Neural cell (in vitro differentiated cells): ENCODE data around the gene LIMD2. TPM values are rescaled to one million over a fixed set of nuclear protein-coding genes. Genes with fewer than 3 reads are reported as not detected.
A peak's percentile ranks its signal among the peaks of the same experiment; 100 is the strongest.

Experiments used
- H2AFZ ChIP-seq: fragments of 200-600, 300-800 bp; sonication (generic), shearing (Covaris generic); 2 replicates; pipeline ENCODE4 v1.6.0; 2014; ENCODE audit warnings: low read depth, mild to moderate bottlenecking, antibody characterized with exemption, low read length, moderate library complexity
- H3F3A ChIP-seq: fragments of 200-600 bp; shearing (Covaris generic); 2 replicates; pipeline ENCODE4 v1.6.1; 2016; ENCODE audit warnings: mild to moderate bottlenecking, moderate library complexity, mixed read lengths, antibody characterized with exemption, low read length; ENCODE audit not compliant: insufficient read depth, poor library complexity, severe bottlenecking
- H3K27ac ChIP-seq: fragments of 200-600, 300-800 bp; sonication (generic), shearing (Covaris generic); 2 replicates; pipeline ENCODE4 v1.5.1; 2014; ENCODE audit warnings: mild to moderate bottlenecking, low read length, moderate library complexity
- H3K27me3 ChIP-seq: fragments of 300-800, 200-600 bp; sonication (generic), shearing (Covaris generic); 2 replicates; pipeline ENCODE4 v1.6.0; 2014; ENCODE audit warnings: mild to moderate bottlenecking, low read depth, low read length, moderate library complexity; ENCODE audit not compliant: insufficient read depth
- H3K36me3 ChIP-seq: fragments of 300-800, 200-600 bp; sonication (generic), shearing (Covaris generic); 2 replicates; pipeline ENCODE4 v1.5.1; 2014; ENCODE audit warnings: mild to moderate bottlenecking, antibody characterized with exemption, low read length, moderate library complexity; ENCODE audit not compliant: insufficient read depth
- H3K4me2 ChIP-seq: fragments of 300-800, 200-600 bp; sonication (generic), shearing (Covaris generic); 2 replicates; pipeline ENCODE4 v1.6.0; 2014; ENCODE audit warnings: mild to moderate bottlenecking, low read length
- H3K4me3 ChIP-seq: fragments of 300-800, 200-600 bp; sonication (generic), shearing (Covaris generic); 2 replicates; pipeline ENCODE4 v1.5.1; 2014; ENCODE audit warnings: mild to moderate bottlenecking, low read length, moderate library complexity
- H3K79me2 ChIP-seq: fragments of 200-600 bp; shearing (Covaris generic); replicated peaks from 2 replicates; pipeline ENCODE4 v1.6.0; 2014; ENCODE audit warnings: mild to moderate bottlenecking, low read length, moderate library complexity; ENCODE audit not compliant: insufficient read depth
- H3K9ac ChIP-seq: fragments of 300-800, 200-600 bp; sonication (generic), shearing (Covaris generic); 2 replicates; pipeline ENCODE4 v1.6.1; 2016; ENCODE audit warnings: mild to moderate bottlenecking, low read length, mixed read lengths
- H3K9me2 ChIP-seq: fragments of 200-600 bp; shearing (Covaris generic); 2 replicates; pipeline ENCODE4 v1.6.1; 2016; ENCODE audit warnings: mild to moderate bottlenecking, low read length, mixed read lengths; ENCODE audit not compliant: insufficient read depth
- H3K9me3 ChIP-seq: fragments of 200-600, 300-800 bp; sonication (generic), shearing (Covaris generic); 2 replicates; pipeline ENCODE4 v1.6.1; 2016; ENCODE audit warnings: mild to moderate bottlenecking, mixed run types, low read length, moderate library complexity, mixed read lengths
- H4K20me1 ChIP-seq: fragments of 200-600 bp; shearing (Covaris generic); 2 replicates; pipeline ENCODE4 v1.6.1; 2016; ENCODE audit warnings: mild to moderate bottlenecking, mixed run types; ENCODE audit not compliant: insufficient read depth
- EP300 ChIP-seq: fragments of 450-650 bp; conservative IDR thresholded peaks from 2 replicates; pipeline ENCODE4 v1.6.1; 2014; ENCODE audit warnings: antibody characterized with exemption, mild to moderate bottlenecking, moderate library complexity; ENCODE audit not compliant: poor library complexity, severe bottlenecking
- EZH2 ChIP-seq: fragments of 200-600, 300-800 bp; shearing (Covaris generic), sonication (generic); IDR thresholded peaks from 2 replicates; pipeline ENCODE4 v1.6.1; 2014; ENCODE audit warnings: antibody characterized with exemption, low read length, borderline replicate concordance, mild to moderate bottlenecking; ENCODE audit not compliant: insufficient read depth, poor library complexity, severe bottlenecking
- POLR2AphosphoS5 ChIP-seq: IDR thresholded peaks from 2 replicates; pipeline ENCODE4 v1.6.1; 2012
- RAD21 ChIP-seq: fragments of 450-650 bp; conservative IDR thresholded peaks from 2 replicates; pipeline ENCODE4 v1.6.1; 2014; ENCODE audit warnings: antibody characterized with exemption, mild to moderate bottlenecking, moderate library complexity
- polyA plus RNA-seq: library from polyadenylated mRNA; depleted of rRNA; stranded (reverse); fragments of >200 nt; gene quantifications from 2 replicates; pipeline ENCODE4 v1.2.3, GENCODE V29; 2014
- TF ChIP-seq, protein P1 (sequence below): fragments of 450-650 bp; IDR thresholded peaks from 2 replicates; pipeline ENCODE4 v1.5.1; 2014; ENCODE audit warnings: antibody characterized with exemption, mild to moderate bottlenecking, moderate library complexity; ENCODE audit not compliant: poor library complexity, severe bottlenecking
- TF ChIP-seq, protein P2 (sequence below): IDR thresholded peaks from 2 replicates; pipeline ENCODE4 v1.6.1; 2012; ENCODE audit warnings: borderline replicate concordance

The LIMD2 gene
- polyA plus RNA-seq, 1 donor from 2014 or later = 132 TPM

DNA sequence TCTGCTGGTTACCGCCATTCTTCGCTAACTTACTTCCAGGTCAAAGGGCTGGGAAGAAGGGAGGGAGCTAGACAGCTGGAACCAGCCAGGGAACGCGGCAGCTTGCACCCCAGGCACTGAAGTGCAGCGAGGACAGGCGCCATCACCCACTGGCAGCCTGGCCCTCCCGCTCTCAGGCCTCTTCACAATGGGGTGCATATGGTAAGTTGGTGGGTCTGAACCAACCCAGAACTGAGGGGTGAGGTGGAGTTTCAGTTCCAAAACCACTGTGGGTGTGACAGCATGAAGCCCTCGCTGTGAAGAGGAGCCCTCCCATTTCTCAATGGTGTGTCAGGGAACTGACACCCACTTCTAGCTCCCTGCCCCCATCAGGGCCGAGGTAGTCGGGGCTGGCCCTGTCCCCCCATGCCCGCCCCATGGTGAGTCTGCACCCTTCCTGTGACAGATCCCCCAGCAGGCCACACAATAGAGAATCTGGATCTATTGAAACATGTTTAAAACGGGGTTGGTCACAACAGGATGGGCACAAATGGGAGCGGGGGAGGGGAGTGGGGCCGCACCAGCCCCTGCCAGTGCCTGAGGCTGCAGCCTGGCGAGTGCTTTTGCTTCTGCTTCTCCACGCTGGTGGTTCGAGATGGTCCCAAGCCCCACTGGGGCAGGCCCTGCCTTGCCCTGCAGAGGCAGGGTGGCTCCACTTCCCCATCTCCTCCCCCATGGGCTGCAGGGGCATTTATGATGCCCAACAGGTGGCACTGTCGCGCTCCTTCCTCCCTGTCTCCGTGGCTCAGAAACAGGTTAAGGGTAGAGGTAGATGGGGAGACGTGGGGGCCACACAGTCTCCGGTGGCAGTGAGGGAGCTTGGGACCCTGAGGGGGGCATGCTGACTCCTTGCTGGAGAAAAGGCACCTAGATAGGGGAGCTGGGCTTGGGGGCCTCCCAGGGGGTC lies 2.3 kb downstream of the LIMD2 start:
- no peak for TF ChIP-seq RAD21
- TF ChIP-seq, protein P1, sequence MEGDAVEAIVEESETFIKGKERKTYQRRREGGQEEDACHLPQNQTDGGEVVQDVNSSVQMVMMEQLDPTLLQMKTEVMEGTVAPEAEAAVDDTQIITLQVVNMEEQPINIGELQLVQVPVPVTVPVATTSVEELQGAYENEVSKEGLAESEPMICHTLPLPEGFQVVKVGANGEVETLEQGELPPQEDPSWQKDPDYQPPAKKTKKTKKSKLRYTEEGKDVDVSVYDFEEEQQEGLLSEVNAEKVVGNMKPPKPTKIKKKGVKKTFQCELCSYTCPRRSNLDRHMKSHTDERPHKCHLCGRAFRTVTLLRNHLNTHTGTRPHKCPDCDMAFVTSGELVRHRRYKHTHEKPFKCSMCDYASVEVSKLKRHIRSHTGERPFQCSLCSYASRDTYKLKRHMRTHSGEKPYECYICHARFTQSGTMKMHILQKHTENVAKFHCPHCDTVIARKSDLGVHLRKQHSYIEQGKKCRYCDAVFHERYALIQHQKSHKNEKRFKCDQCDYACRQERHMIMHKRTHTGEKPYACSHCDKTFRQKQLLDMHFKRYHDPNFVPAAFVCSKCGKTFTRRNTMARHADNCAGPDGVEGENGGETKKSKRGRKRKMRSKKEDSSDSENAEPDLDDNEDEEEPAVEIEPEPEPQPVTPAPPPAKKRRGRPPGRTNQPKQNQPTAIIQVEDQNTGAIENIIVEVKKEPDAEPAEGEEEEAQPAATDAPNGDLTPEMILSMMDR = peak; percentile 14
- no peak for TF ChIP-seq POLR2AphosphoS5
- TF ChIP-seq EP300 = no peak
- no peak overlapping the region for H3K4me3 ChIP-seq
- H3K79me2 ChIP-seq = peaks cover 6% of the 10 kb centered on the region
- no peak overlapping the region for H3K9ac ChIP-seq
- H2AFZ ChIP-seq = no peak overlapping the region
- no peaks in the 10 kb centered on the region for H3K27me3 ChIP-seq
- H4K20me1 ChIP-seq = no peaks in the 10 kb centered on the region
- H3K9me3 ChIP-seq = no peaks in the 10 kb centered on the region
- H3K9me2 ChIP-seq = no peaks in the 10 kb centered on the region
- no peak overlapping the region for H3K27ac ChIP-seq
- no peaks in the 10 kb centered on the region for H3K36me3 ChIP-seq
- H3F3A ChIP-seq = no peaks in the 10 kb centered on the region
- no peak overlapping the region for H3K4me2 ChIP-seq

DNA sequence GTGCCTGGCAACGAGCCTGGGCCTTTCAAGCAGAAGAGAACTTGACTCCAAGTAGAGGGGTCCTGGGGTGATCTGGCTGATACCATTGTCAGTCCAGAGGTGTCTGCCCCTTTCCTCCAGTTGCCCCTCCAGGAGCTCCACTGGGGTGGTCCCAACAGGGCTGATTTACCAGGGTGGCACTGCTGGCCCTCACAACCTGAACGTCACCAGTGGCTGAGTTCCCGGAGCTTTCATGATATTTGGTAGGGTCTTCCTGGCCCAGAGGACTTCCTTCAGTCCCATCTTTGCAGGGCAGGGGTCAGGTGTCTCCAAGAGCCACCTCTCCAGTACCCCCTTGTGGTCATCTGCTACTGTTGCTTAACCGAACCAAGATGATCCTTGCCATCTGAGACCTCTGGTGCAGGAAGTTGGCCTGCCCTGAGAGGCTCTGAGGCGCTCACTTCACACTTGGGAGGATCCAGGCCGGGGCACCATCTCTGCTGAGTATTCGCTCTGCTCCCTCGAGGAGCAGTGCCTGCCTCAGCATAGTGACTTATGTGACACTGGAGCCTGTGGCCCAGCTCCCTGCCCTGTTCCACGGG lies 3.5 kb downstream of the LIMD2 start:
- Histone ChIP-seq H4K20me1 (no peaks in the 10 kb centered on the region), H3K27me3 (no peaks in the 10 kb centered on the region), H3K79me2 (peaks cover 6% of the 10 kb centered on the region), H2AFZ (no peak overlapping the region), H3K27ac (no peak overlapping the region), H3K9me2 (no peaks in the 10 kb centered on the region), H3K36me3 (no peaks in the 10 kb centered on the region), H3K9me3 (no peaks in the 10 kb centered on the region), H3K4me2 (no peak overlapping the region), H3K9ac (no peak overlapping the region), H3K4me3 (no peak overlapping the region), H3F3A (no peaks in the 10 kb centered on the region)
- TF ChIP-seq RAD21 = no peak
- TF ChIP-seq, protein P1 = peak; percentile 23
- no peak for TF ChIP-seq EP300
- TF ChIP-seq, protein P2, sequence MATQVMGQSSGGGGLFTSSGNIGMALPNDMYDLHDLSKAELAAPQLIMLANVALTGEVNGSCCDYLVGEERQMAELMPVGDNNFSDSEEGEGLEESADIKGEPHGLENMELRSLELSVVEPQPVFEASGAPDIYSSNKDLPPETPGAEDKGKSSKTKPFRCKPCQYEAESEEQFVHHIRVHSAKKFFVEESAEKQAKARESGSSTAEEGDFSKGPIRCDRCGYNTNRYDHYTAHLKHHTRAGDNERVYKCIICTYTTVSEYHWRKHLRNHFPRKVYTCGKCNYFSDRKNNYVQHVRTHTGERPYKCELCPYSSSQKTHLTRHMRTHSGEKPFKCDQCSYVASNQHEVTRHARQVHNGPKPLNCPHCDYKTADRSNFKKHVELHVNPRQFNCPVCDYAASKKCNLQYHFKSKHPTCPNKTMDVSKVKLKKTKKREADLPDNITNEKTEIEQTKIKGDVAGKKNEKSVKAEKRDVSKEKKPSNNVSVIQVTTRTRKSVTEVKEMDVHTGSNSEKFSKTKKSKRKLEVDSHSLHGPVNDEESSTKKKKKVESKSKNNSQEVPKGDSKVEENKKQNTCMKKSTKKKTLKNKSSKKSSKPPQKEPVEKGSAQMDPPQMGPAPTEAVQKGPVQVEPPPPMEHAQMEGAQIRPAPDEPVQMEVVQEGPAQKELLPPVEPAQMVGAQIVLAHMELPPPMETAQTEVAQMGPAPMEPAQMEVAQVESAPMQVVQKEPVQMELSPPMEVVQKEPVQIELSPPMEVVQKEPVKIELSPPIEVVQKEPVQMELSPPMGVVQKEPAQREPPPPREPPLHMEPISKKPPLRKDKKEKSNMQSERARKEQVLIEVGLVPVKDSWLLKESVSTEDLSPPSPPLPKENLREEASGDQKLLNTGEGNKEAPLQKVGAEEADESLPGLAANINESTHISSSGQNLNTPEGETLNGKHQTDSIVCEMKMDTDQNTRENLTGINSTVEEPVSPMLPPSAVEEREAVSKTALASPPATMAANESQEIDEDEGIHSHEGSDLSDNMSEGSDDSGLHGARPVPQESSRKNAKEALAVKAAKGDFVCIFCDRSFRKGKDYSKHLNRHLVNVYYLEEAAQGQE = no peak
- TF ChIP-seq EZH2 = no peak
- no peak for TF ChIP-seq POLR2AphosphoS5
